Lung (tissue), 12 donors: Measurements from ENCODE around the gene POU5F1. TPM values are rescaled to one million over a fixed set of nuclear protein-coding genes. Genes with fewer than 3 reads are reported as not detected.
A peak's percentile ranks its signal among the peaks of the same experiment; 100 is the strongest.
"Not testable (repeated sequence)": the region's sequence is repeated elsewhere in the genome, so short reads cannot be mapped to it uniquely, and the experiment has no call there.

ENCODE experiments used
- ATAC-seq: fragments of 200-7000 bp; cut with Tn5 transposase; one replicate; pipeline ENCODE4 v1.9.1; 2020; ENCODE audit warnings: moderate number of reproducible peaks; ENCODE audit not compliant: insufficient read depth, low FRiP score
- DNase-seq, 3 donors: peaks; one replicate each; pipeline ENCODE4 v3.0.0-alpha.2; 2013 to 2017
- H3K27ac ChIP-seq, 2 donors: one replicate each; pipeline ENCODE4 v1.5.1; 2013; ENCODE audit warnings: mild to moderate bottlenecking in 2 of 2, moderate library complexity in 2 of 2, control low read depth in 1 of 2, inconsistent platforms in 1 of 2, low read depth in 1 of 2, low read length in 1 of 2
- H3K27me3 ChIP-seq, 3 donors: one replicate each; pipeline ENCODE4 v1.5.1; 2013; ENCODE audit warnings: low read length in 2 of 3; ENCODE audit not compliant: control insufficient read depth in 3 of 3, insufficient read depth in 3 of 3
- H3K36me3 ChIP-seq, 4 donors: one replicate each; pipeline ENCODE4 v1.5.1; 2013; ENCODE audit warnings: low read length in 4 of 4, mild to moderate bottlenecking in 1 of 4, moderate library complexity in 1 of 4; ENCODE audit not compliant: control insufficient read depth in 4 of 4, insufficient read depth in 4 of 4
- H3K4me1 ChIP-seq, 5 donors: one replicate each; pipeline ENCODE4 v1.5.1; 2013; ENCODE audit warnings: low read length in 5 of 5, mild to moderate bottlenecking in 2 of 5, moderate library complexity in 1 of 5; ENCODE audit not compliant: control insufficient read depth in 5 of 5, insufficient read depth in 5 of 5
- H3K4me3 ChIP-seq: one replicate; pipeline ENCODE4 v1.5.1; 2013; ENCODE audit warnings: mild to moderate bottlenecking, control low read depth, moderate library complexity
- H3K9ac ChIP-seq, 2 donors: one replicate each; pipeline ENCODE4 v1.5.1; 2013; ENCODE audit warnings: low read length in 2 of 2, control low read depth in 1 of 2; ENCODE audit not compliant: insufficient read depth in 1 of 2
- H3K9me3 ChIP-seq, 4 donors: one replicate each; pipeline ENCODE4 v1.5.1; 2013; ENCODE audit warnings: low read length in 3 of 4, mild to moderate bottlenecking in 1 of 4, moderate library complexity in 1 of 4; ENCODE audit not compliant: control insufficient read depth in 4 of 4, insufficient read depth in 3 of 4
- CTCF ChIP-seq: IDR thresholded peaks from 2 replicates; pipeline ENCODE4 v1.5.1; 2012; ENCODE audit warnings: mild to moderate bottlenecking; ENCODE audit errors: control extremely low read depth, extremely low read depth
- WGBS, 2 donors: extraction: QIAGEN DNeasy Blood & Tissue Kit; methylation state at CpG; one replicate each; pipeline ENCODE4 v1.1.7; 2013; 5-methylcytosine and 5-hydroxymethylcytosine counted together
- polyA plus RNA-seq, 2 donors: library from polyadenylated mRNA; stranded (reverse); fragments of 200-250 nt; gene quantifications; one replicate each; pipeline ENCODE4 v1.2.1, GENCODE V29; 2013
- total RNA-seq, 2 donors: library from RNA; depleted of rRNA in 1 of 2; stranded (reverse); fragments of >200 nt in 1 of 2; gene quantifications; one replicate each; pipeline ENCODE4 v1.2.1, GENCODE V29; 2014 to 2021
- donor health status: control.
- donor health status: control.
- donor health status: Bipolar disorder and iron deficiency.
- donor health status: healthy.
- donor health status: DM: yes; HTN: yes; CAD: no.

POU5F1 gene
- total and polyA plus RNA-seq, 4 donors, result 1.5 to 19.5 (median 2.4) TPM

DNA sequence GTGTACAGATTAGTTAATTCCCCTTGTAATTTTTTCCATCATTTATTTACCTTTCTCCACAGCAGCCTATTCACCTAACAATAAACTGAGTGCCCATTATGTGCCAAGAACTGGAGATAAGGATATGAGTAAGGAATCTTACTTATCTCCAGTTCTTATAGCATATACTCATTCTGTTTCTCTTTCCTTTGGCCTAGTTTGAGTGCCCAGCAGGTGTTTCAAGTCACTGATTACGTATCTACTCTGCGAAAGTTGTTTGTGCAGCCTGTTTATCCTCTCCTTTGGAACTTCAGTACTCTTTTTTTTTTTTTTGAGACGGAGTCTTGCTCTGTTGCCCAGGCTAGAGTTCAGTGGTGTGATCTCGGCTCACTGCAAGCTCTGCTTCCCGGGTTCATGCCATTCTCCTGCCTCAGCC lies 17.3 kb upstream of the POU5F1 start:
- ATAC-seq, result peak; percentile 41
- Histone ChIP-seq H3K4me3 (no peak overlapping the region), H3K4me1 (no peaks in the 10 kb centered on the region), H3K36me3 (no peaks in the 10 kb centered on the region), H3K9ac (no peak overlapping the region), H3K27me3 (no peaks in the 10 kb centered on the region), H3K9me3 (no peaks in the 10 kb centered on the region), H3K27ac (no peak overlapping the region)
- no peak for DNase-seq
- no peak for TF ChIP-seq CTCF
- 69 to 80% methylated on average over 5 of the region's 5 CpGs for WGBS, 2 donors

GRCh38 chr6:31186052-31186734 lies 15.7 kb upstream of the POU5F1 start:
- Histone ChIP-seq H3K36me3 (no peaks in the 10 kb centered on the region), H3K27me3 (no peaks in the 10 kb centered on the region), H3K4me1 (no peaks in the 10 kb centered on the region), H3K4me3 (no peak overlapping the region), H3K9me3 (no peaks in the 10 kb centered on the region), H3K9ac (no peak overlapping the region), H3K27ac (peak overlapping the region; percentile 81 to 87)
- ATAC-seq (no peak), DNase-seq (no peak)
- TF ChIP-seq CTCF, result no peak
- 67 to 78% methylated on average over 24 of the region's 24 CpGs for WGBS, 2 donors

GRCh38 chr6:31185695-31186051 lies 15.2 kb upstream of the POU5F1 start:
- H3K36me3 ChIP-seq, H3K4me1 ChIP-seq, H3K27me3 ChIP-seq, H3K9ac ChIP-seq, DNase-seq, H3K9me3 ChIP-seq, ATAC-seq, H3K4me3 ChIP-seq: not testable (repeated sequence)
- 77 to 87% methylated on average over 4 of the region's 4 CpGs for WGBS, 2 donors
- H3K27ac ChIP-seq, result peak overlapping the region; percentile 81 to 87

DNA sequence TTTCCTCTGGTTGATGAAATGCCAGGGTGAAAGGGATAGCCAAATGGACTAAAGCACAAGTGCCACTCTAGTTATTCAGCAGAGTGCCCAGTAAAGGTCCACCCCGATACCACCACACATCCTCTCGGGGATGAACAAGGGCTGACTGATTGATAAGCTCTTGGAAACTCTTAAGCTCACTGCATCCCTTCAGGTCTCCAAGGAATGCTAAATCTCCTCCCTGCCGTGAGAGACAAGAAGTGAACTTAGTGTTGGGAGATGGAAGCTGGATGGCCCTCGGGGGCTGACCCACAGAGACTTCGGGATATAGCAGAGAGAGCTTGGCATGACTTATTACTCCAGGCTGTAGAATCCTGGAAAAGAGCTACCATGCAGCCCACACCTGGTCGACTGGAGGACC lies 13.4 kb upstream of the POU5F1 start:
- not testable (repeated sequence) for H3K4me3 ChIP-seq, DNase-seq, H3K27me3 ChIP-seq, ATAC-seq, H3K9me3 ChIP-seq, H3K36me3 ChIP-seq, H3K27ac ChIP-seq, H3K4me1 ChIP-seq, H3K9ac ChIP-seq
- WGBS, 2 donors, result 80 to 86% methylated on average over 6 of the region's 6 CpGs

GRCh38 chr6:31183287-31183686 lies 12.8 kb upstream of the POU5F1 start:
- not testable (repeated sequence) for H3K27me3 ChIP-seq, H3K36me3 ChIP-seq, H3K4me3 ChIP-seq, H3K4me1 ChIP-seq, ATAC-seq, H3K27ac ChIP-seq, DNase-seq, H3K9ac ChIP-seq, H3K9me3 ChIP-seq
- WGBS, 2 donors, result 69 to 94% methylated on average over 2 of the region's 2 CpGs
